ENCODE measurements around the gene MAGEB6. TPM values are rescaled to one million over a fixed set of nuclear protein-coding genes. Genes with fewer than 3 reads are reported as not detected.

The MAGEB6 gene
- total RNA-seq (2022) (not detected in 2 replicates), Bru-seq, nascent RNA (not detected), BruChase-seq, experiment 1, labeled RNA remaining after a 2-hour chase (not detected), BruChase-seq, experiment 2, labeled RNA remaining after a 6-hour chase (not detected)
- long read RNA-seq, result 0 reads

- TF ChIP-seq CTCF (IDR thresholded peaks at IDR 0.05; ENCODE audit: insufficient read depth in 1 of 2, low read depth in 1 of 2, low read length in 1 of 2, severe bottlenecking in 1 of 2, unreplicated experiment in 1 of 2), result no peak
- H3K9me3 Mint-ChIP-seq (ENCODE audit: unreplicated experiment), result no peaks in the 10 kb centered on the region
- DNase-seq, result no peak
- Histone ChIP-seq H3K4me3 (ENCODE audit: low read depth, low read length) (no peak within 1 kb of the TSS), H3K36me3 (ENCODE audit: control insufficient read depth, insufficient read depth, low read length) (no peaks in the 10 kb centered on the region), H3K27me3 (replicated peaks; ENCODE audit: control insufficient read depth, insufficient read depth, low read length) (no peaks in the 10 kb centered on the region), H3K4me1 (no peaks in the 10 kb centered on the region), H3K9me3 (no peaks in the 10 kb centered on the region)
- H3K27ac Mint-ChIP-seq (ENCODE audit: unreplicated experiment), result no peak within 1 kb of the TSS
- H3K36me3 Mint-ChIP-seq (ENCODE audit: insufficient read depth, unreplicated experiment), result no peaks in the 10 kb centered on the region
- CTCF ChIA-PET, result no interaction called here
- no peaks in the 10 kb centered on the region for H3K4me1 Mint-ChIP-seq (ENCODE audit: low read depth, unreplicated experiment)
- H3K4me3 Mint-ChIP-seq (ENCODE audit: unreplicated experiment), result no peak within 1 kb of the TSS
- no TSS peak for BruUV-seq (replicated peaks)
- H3K27me3 Mint-ChIP-seq (ENCODE audit: insufficient read depth, unreplicated experiment), result no peaks in the 10 kb centered on the region
- POLR2A ChIA-PET, result no interaction called here
- intact Hi-C loops (cut with micrococcal nuclease; ENCODE audit: unreplicated experiment), result no loop called here
Observed at GRCh38 chrX:26192204-26192603, at the start of gene MAGEB6. Gene MAGEB6 (plus strand): TSS chrX:26192440. CDS start chrX:26193847, 1,407 bp downstream.

GRCh38 chrX:26146024-26146423 lies 46.2 kb upstream of the MAGEB6 start:
- no peaks in the 10 kb centered on the region for H3K4me1 Mint-ChIP-seq (ENCODE audit: low read depth, unreplicated experiment)
- TF ChIP-seq CTCF (IDR thresholded peaks at IDR 0.05; ENCODE audit: insufficient read depth in 1 of 2, low read depth in 1 of 2, low read length in 1 of 2, severe bottlenecking in 1 of 2, unreplicated experiment in 1 of 2), result no peak
- no peak overlapping the region for H3K27ac Mint-ChIP-seq (ENCODE audit: unreplicated experiment)
- no TSS peak for BruUV-seq (replicated peaks)
- intact Hi-C loops (cut with micrococcal nuclease; ENCODE audit: unreplicated experiment), result no loop called here
- POLR2A ChIA-PET, result no interaction called here
- no peak for DNase-seq
- no peaks in the 10 kb centered on the region for H3K9me3 ChIP-seq
- H3K9me3 Mint-ChIP-seq (ENCODE audit: unreplicated experiment), result no peaks in the 10 kb centered on the region
- no peak overlapping the region for H3K4me3 ChIP-seq (ENCODE audit: low read depth, low read length)
- no peak overlapping the region for H3K4me3 Mint-ChIP-seq (ENCODE audit: unreplicated experiment)
- no peaks in the 10 kb centered on the region for H3K27me3 Mint-ChIP-seq (ENCODE audit: insufficient read depth, unreplicated experiment)
- CTCF ChIA-PET, result no interaction called here
- no peaks in the 10 kb centered on the region for H3K36me3 ChIP-seq (ENCODE audit: control insufficient read depth, insufficient read depth, low read length)
- H3K27me3 ChIP-seq (replicated peaks; ENCODE audit: control insufficient read depth, insufficient read depth, low read length), result no peaks in the 10 kb centered on the region
- H3K36me3 Mint-ChIP-seq (ENCODE audit: insufficient read depth, unreplicated experiment), result no peaks in the 10 kb centered on the region
- H3K4me1 ChIP-seq, result no peaks in the 10 kb centered on the region

- Mint-ChIP-seq H3K36me3 (ENCODE audit: insufficient read depth, unreplicated experiment) (no peaks in the 10 kb centered on the region), H3K9me3 (ENCODE audit: unreplicated experiment) (no peaks in the 10 kb centered on the region), H3K27ac (ENCODE audit: unreplicated experiment) (no peak within 1 kb of the TSS), H3K4me3 (ENCODE audit: unreplicated experiment) (no peak within 1 kb of the TSS), H3K4me1 (ENCODE audit: low read depth, unreplicated experiment) (no peaks in the 10 kb centered on the region), H3K27me3 (ENCODE audit: insufficient read depth, unreplicated experiment) (no peaks in the 10 kb centered on the region)
- Histone ChIP-seq H3K27me3 (replicated peaks; ENCODE audit: control insufficient read depth, insufficient read depth, low read length) (no peaks in the 10 kb centered on the region), H3K4me1 (no peaks in the 10 kb centered on the region), H3K36me3 (ENCODE audit: control insufficient read depth, insufficient read depth, low read length) (no peaks in the 10 kb centered on the region), H3K4me3 (ENCODE audit: low read depth, low read length) (no peak within 1 kb of the TSS), H3K9me3 (no peaks in the 10 kb centered on the region)
- no peak for DNase-seq
- no TSS peak for BruUV-seq (replicated peaks)
- POLR2A ChIA-PET, result no interaction called here
- TF ChIP-seq CTCF (IDR thresholded peaks at IDR 0.05; ENCODE audit: insufficient read depth in 1 of 2, low read depth in 1 of 2, low read length in 1 of 2, severe bottlenecking in 1 of 2, unreplicated experiment in 1 of 2), result no peak
- intact Hi-C loops (cut with micrococcal nuclease; ENCODE audit: unreplicated experiment), result no loop called here
- CTCF ChIA-PET, result no interaction called here
Observed at GRCh38 chrX:26160301-26160700, 31.9 kb upstream of the MAGEB6 start, which contains the start of gene MAGEB6B. Gene MAGEB6B (plus strand): TSS chrX:26160601. CDS start chrX:26160601, 0 bp downstream.

Data from Caco-2 (cell line).